GM18519 (cell line): ENCODE data around the gene NEIL1.
"Not testable (repeated sequence)": the region's sequence is repeated elsewhere in the genome, so short reads cannot be mapped to it uniquely, and the experiment has no call there.

Experiments
- ATAC-seq: cut with Tn5 transposase; IDR thresholded peaks from one replicate; pipeline ENCODE4 v1.9.1; 2021; ENCODE audit warnings: mild to moderate bottlenecking, moderate library complexity; ENCODE audit not compliant: unreplicated experiment, low FRiP score

The NEIL1 gene

DNA sequence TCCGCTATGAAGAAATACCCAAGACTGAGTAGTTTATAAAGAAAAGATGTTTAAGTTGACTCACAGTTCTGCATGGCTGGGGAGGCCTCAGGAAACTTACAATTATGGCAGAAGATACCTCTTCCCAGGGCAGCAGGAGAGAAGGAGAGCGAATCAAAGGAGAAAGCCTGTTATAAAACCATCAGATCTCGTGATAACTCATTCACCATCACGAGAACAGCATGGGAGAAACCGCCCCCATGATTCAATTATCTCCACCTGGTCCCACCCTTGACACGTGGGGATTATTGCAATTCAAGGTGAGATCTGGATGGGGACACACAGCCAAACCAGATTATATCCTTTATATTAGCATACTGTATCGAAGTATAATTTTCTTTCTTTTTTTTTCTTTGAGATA lies 14.7 kb upstream of the NEIL1 start:
- not testable (repeated sequence) for ATAC-seq

DNA sequence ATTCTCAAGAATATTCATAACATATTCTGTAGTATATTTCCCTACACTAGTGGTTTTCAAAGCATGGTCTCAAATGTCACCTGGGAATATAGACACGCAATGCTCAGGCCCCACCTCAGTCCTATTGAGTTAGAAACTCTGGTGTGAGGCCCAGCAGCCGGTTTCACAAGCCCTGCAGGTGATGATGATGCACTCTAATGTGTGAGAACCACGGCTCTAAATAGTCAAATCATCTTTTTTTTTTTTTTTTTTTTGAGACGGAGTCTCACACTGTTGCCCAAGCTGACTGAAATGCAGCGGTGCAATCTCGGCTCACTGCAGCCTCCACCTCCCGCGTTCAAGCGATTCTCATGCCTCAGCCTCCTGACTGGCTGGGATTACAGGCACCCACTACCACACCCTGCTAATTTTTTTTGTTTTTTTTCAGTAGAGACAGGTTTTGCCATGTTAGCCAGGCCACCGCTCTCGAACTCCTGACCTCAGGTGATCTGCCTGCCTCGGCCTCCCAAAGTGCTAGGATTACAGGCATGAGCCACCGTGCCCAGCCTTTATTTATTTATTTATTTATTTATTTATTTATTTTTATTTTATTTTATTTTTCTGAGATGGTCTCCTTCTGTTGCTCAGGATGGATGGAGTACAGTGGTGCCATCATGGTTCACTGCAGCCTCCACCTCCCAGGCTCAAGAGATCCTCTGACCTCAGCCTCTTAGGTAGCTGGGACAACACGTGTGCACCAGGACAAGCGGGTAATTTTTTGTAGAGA lies 13.0 kb upstream of the NEIL1 start:
- not testable (repeated sequence) for ATAC-seq

GRCh38 chr15:75335313-75335704 lies 11.5 kb upstream of the NEIL1 start:
- no peak for ATAC-seq

- no peak for ATAC-seq
Observed at GRCh38 chr15:75335705-75336355, 11.0 kb upstream of the NEIL1 start, which contains the start of gene COMMD4. TSS of gene COMMD4 (plus strand) at chr15:75336063. CDS start at chr15:75336090, 27 bp downstream.

DNA sequence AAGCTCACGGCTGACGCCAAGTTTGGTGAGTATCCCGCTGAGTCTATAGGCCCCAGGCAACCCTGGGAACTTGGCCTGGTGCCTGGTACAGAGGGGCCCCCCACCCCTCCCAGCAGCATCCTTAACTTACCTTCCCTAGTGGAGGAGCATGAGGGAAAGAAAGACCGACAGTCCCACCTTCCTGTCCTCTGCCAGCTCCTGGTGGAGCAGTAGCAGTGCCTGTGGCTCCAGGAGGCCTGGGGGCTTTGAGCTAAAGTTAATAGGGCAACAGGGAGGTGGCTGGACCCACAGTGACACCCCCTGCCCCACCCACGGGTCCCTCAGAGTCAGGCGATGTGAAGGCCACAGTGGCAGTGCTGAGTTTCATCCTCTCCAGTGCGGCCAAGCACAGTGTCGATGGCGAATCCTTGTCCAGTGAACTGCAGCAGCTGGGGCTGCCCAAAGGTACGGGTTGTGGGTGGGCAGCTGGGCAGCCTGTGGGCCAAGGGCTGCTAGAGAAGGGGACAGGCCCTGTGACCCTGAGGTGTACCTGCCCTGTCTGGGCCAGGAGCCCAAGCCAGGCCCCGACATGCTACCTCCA lies 8.1 kb upstream of the NEIL1 start:
- ATAC-seq = no peak

DNA sequence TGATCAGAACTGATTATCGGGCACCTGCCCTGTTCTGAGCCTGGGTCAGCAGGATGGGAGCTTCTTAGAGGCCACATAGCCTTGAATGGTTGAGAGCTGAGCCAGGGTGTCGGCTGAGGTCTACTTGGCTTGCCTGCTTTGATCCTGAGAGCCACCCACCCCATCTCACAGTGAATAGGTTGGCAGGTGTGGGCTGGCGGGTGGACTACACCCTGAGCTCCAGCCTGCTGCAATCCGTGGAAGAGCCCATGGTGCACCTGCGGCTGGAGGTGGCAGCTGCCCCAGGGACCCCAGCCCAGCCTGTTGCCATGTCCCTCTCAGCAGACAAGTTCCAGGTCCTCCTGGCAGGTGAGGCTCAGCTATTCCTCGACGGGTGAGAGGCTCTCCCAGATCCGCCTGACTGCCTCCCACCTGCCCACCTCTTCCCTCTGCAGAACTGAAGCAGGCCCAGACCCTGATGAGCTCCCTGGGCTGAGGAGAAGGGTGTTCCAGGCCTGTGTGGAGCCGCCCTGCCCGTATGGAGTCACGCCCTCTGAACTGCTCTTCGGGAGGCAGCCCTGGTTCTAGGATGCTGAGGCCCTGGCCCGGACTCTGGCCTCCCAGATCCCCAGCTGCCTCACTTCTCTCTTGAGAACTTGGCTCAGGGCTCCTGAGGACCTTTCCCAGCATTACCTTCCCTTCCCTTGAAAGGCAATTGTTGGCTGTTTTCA lies 7.2 kb upstream of the NEIL1 start:
- ATAC-seq = no peak

- ATAC-seq = no peak
Observed at GRCh38 chr15:75342221-75342620, 4.6 kb upstream of the NEIL1 start.

- ATAC-seq = not testable (repeated sequence)
Observed at GRCh38 chr15:75343953-75344352, 2.9 kb upstream of the NEIL1 start.

- ATAC-seq = no peak
Observed at GRCh38 chr15:75347222-75348033, 589 bp downstream of the NEIL1 start.

GRCh38 chr15:75348034-75348561 lies 1.3 kb downstream of the NEIL1 start:
- ATAC-seq = no peak

- no peak for ATAC-seq
Observed at GRCh38 chr15:75348562-75349350, 1.9 kb downstream of the NEIL1 start.

GRCh38 chr15:75349351-75349669 lies 2.5 kb downstream of the NEIL1 start:
- ATAC-seq = not testable (repeated sequence)

- no peak for ATAC-seq
Observed at GRCh38 chr15:75349851-75350588, 3.2 kb downstream of the NEIL1 start.

- no peak for ATAC-seq
Observed at GRCh38 chr15:75350601-75351361, 3.9 kb downstream of the NEIL1 start.

GRCh38 chr15:75352186-75353080 lies 5.6 kb downstream of the NEIL1 start:
- no peak for ATAC-seq

- no peak for ATAC-seq
Observed at GRCh38 chr15:75353604-75354003, 6.8 kb downstream of the NEIL1 start.

- no peak for ATAC-seq
Observed at GRCh38 chr15:75354454-75354853, 7.6 kb downstream of the NEIL1 start.
